ENCODE measurements around the gene RIOK1.

- TF ChIP-seq CTCF (IDR thresholded peaks at IDR 0.05; ENCODE audit: low read length): no peak
- TF ChIP-seq EZH2 (optimal IDR thresholded peaks at IDR 0.05; ENCODE audit: low read depth, low read length): no peak
- no peak for TF ChIP-seq EZH2phosphoT487 (IDR thresholded peaks at IDR 0.05; ENCODE audit: low read length)
Observed at GRCh38 chr6:7401075-7401474, 11.5 kb downstream of the RIOK1 start.

All from MM.1S (cell line).